Measurements from ENCODE around the gene TASP1. TPM values are rescaled to one million over a fixed set of nuclear protein-coding genes. Genes with fewer than 3 reads are reported as not detected.
"Not testable (repeated sequence)": the region's sequence is repeated elsewhere in the genome, so short reads cannot be mapped to it uniquely, and the experiment has no call there.

The TASP1 gene
- total and polyA plus RNA-seq, 5 donors = 2.7 to 9.7 (median 8.1) TPM

DNA sequence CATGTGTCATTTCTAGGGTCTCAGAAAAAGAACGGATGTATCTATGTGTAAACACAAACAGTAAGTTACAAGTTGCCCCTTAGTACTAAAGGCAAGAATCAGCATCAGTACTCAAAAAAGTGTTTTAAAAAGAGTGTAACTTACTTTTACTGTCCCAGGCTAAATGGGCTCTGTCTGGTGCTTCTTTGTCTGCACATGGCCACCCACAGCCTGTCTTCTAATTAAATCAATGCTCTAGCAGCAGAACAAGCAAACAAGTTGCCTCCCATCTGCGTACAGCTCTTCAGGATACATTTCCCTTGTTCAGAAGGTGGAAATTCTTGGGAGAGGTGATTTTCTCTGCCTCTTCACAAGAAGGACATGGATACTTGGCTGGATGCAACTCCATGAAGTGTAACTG, 22.0 kb downstream of the TASP1 start:
- ATAC-seq; H3K27me3 ChIP-seq (ENCODE audit: control insufficient read depth, insufficient read depth); intact Hi-C loops (cut with DNase I); H3K4me1 ChIP-seq (ENCODE audit: control insufficient read depth, insufficient read depth, low read length); H3K27ac ChIP-seq (ENCODE audit: low read length); H3K4me3 ChIP-seq (ENCODE audit: low read length); DNase-seq; H3K9me3 ChIP-seq (ENCODE audit: control insufficient read depth, low read length): not testable (repeated sequence)
- 87% methylated on average over 2 of the region's 2 CpGs for WGBS

DNA sequence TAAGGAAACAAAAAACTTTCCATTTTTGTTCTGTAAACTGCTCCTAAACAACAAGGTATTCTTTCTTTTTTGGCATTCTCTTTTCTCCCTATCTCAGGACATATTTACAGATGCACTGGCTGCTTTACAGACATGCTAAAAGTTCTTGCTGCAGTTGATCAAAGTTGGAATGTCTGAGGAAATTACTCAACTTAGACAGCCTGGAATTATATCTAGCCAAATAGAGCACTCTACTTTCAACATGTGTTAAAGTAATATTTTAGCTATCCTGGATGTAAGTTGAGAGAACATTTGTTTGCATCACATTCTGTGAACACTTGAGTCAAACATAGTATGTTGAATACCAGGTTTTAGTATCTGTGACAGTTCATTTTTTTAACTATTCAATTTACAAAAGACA, 24.8 kb downstream of the TASP1 start:
- Histone ChIP-seq H3K4me1 (ENCODE audit: control insufficient read depth, insufficient read depth, low read length) (no peaks in the 10 kb centered on the region), H3K27me3 (ENCODE audit: control insufficient read depth, insufficient read depth) (no peaks in the 10 kb centered on the region), H3K9me3 (ENCODE audit: control insufficient read depth, low read length) (no peaks in the 10 kb centered on the region), H3K4me3 (ENCODE audit: low read length) (no peak overlapping the region), H3K27ac (ENCODE audit: low read length) (no peak overlapping the region)
- DNase-seq = no peak
- intact Hi-C loops (cut with DNase I) = no loop called here
- no peak for ATAC-seq

DNA sequence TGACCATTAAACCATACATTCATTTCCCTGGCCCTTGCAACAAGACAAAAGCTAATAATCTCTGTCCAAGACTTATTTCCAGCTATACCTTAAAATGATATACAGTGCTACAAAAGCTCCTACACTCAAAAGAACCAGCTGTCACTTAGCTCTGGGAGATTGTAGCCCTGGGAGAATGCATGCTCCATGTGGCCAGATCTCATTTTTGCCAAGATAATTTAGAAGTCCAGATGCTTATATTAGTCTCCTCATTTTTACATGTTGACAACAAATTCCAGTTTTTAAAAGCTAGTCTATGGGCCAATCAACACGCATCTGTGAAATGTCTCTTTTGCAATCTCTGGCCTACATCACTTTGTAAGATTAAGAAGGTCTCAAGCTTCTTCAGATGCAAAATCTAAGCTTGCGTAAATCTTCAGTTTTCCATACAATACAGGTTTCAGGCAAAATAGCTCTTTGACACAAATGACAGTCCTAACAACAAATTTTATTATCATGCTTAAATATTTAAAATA, 27.1 kb downstream of the TASP1 start:
- no peak for ATAC-seq
- no peaks in the 10 kb centered on the region for H3K4me1 ChIP-seq (ENCODE audit: control insufficient read depth, insufficient read depth, low read length)
- no peak for DNase-seq
- H3K4me3 ChIP-seq (ENCODE audit: low read length) = no peak overlapping the region
- H3K27ac ChIP-seq (ENCODE audit: low read length) = no peak overlapping the region
- WGBS = 96% methylated on average over 2 of the region's 2 CpGs
- H3K27me3 ChIP-seq (ENCODE audit: control insufficient read depth, insufficient read depth) = no peaks in the 10 kb centered on the region
- H3K9me3 ChIP-seq (ENCODE audit: control insufficient read depth, low read length) = no peaks in the 10 kb centered on the region
- intact Hi-C loops (cut with DNase I) = no loop called here

DNA sequence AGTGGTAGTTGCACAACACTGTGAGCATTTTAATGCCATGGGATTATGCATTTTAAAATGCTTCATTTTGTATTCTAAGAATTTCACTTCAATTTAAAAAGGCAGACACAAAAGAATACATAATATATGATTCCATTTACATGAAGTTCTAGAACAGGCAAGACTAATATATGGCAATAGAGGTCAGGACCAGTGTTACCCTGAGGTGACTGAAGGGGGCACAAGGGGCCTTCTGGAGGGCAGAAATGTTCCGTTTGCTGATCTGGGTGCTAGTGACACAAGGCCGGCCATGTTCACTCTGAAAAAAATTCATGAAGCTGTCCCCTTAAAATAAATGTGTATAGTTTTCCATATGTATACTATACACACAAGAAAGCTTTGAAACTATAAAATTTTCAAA, 28.5 kb downstream of the TASP1 start:
- intact Hi-C loops (cut with DNase I) = no loop called here
- ATAC-seq = no peak
- WGBS = 73% methylated on average over 2 of the region's 2 CpGs

DNA sequence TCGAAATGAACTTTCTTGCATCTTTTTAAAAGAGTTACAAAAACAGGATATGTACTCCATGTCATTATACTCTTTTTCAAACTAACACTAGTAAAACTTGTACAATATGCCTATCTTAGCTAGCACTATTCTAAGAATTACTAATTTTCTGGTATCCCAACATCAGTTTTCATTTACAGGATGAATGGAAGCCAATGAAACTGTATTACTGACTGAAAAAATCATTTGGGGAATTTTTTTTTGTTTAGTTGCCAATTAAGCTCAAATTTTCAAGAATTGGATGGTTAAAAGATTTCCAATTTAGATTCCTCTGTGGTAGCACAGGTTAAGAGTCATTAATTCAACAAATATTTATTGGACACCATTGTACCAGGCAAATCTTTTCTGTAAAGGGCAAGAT, 30.7 kb downstream of the TASP1 start:
- no peak overlapping the region for H3K27ac ChIP-seq (ENCODE audit: low read length)
- intact Hi-C loops (cut with DNase I) = no loop called here
- DNase-seq = no peak
- H3K4me3 ChIP-seq (ENCODE audit: low read length) = no peak overlapping the region
- WGBS = 96% methylated on average over 1 of the region's 1 CpG
- ATAC-seq = no peak
- H3K4me1 ChIP-seq (ENCODE audit: control insufficient read depth, insufficient read depth, low read length) = no peaks in the 10 kb centered on the region
- no peaks in the 10 kb centered on the region for H3K9me3 ChIP-seq (ENCODE audit: control insufficient read depth, low read length)
- H3K27me3 ChIP-seq (ENCODE audit: control insufficient read depth, insufficient read depth) = no peaks in the 10 kb centered on the region

More for the DNA sequence above, 28.5 kb downstream of the TASP1 start:
- Histone ChIP-seq H3K27ac (ENCODE audit: low read length) (no peak overlapping the region), H3K27me3 (ENCODE audit: control insufficient read depth, insufficient read depth) (no peaks in the 10 kb centered on the region), H3K4me3 (ENCODE audit: low read length) (no peak overlapping the region), H3K4me1 (ENCODE audit: control insufficient read depth, insufficient read depth, low read length) (no peaks in the 10 kb centered on the region), H3K9me3 (ENCODE audit: control insufficient read depth, low read length) (no peaks in the 10 kb centered on the region)
- DNase-seq = no peak

DNA sequence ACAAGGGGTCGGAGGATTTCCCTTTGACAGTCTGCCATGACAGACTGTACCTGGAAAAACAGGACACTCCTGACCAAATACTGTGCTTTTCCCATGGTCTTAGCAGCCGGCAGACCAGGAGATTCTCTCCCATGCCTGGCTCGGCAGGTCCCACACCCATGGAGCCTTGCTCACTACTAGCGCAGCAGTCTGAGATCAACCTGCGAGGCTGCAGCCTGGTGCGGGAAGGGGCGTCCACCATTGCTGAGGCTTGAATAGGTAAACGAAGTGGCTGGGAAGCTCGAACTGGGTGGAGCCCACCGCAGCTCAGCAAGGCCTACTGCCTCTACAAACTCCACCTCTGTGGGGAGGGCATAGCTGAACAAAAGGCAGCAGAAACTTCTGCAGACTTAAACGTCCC, 45.3 kb downstream of the TASP1 start:
- H3K4me1 ChIP-seq (ENCODE audit: control insufficient read depth, insufficient read depth, low read length); H3K27me3 ChIP-seq (ENCODE audit: control insufficient read depth, insufficient read depth); intact Hi-C loops (cut with DNase I); H3K4me3 ChIP-seq (ENCODE audit: low read length); H3K9me3 ChIP-seq (ENCODE audit: control insufficient read depth, low read length); ATAC-seq; H3K27ac ChIP-seq (ENCODE audit: low read length): not testable (repeated sequence)
- 91% methylated on average over 11 of the region's 11 CpGs for WGBS
- DNase-seq = peak in 1 of 3 donors; percentile 17

DNA sequence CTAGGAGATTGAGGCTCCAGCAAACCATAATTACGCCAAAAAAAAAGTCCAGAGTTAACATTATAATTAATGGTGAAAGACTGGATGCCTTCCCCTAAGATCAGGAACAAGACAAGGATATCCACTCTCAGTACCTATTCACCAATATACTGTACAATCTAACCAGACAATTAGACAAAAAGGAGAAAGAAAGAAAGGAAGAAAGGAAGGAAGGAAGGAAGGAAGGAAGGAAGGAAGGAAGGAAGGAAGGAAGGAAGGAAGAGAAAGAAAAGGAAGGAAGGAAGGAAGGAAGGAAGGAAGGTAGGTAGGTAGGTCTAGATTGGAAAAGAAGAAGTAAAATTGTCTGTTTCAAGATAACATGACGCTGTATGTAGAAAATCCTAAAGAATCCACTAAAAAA, 50.7 kb downstream of the TASP1 start:
- no peaks in the 10 kb centered on the region for H3K27me3 ChIP-seq (ENCODE audit: control insufficient read depth, insufficient read depth)
- 94% methylated on average over 2 of the region's 2 CpGs for WGBS
- H3K4me1 ChIP-seq (ENCODE audit: control insufficient read depth, insufficient read depth, low read length) = no peaks in the 10 kb centered on the region
- H3K9me3 ChIP-seq (ENCODE audit: control insufficient read depth, low read length) = no peaks in the 10 kb centered on the region
- H3K4me3 ChIP-seq (ENCODE audit: low read length) = no peak overlapping the region
- ATAC-seq (no peak), DNase-seq (no peak)
- intact Hi-C loops (cut with DNase I) = no loop called here
- no peak overlapping the region for H3K27ac ChIP-seq (ENCODE audit: low read length)

DNA sequence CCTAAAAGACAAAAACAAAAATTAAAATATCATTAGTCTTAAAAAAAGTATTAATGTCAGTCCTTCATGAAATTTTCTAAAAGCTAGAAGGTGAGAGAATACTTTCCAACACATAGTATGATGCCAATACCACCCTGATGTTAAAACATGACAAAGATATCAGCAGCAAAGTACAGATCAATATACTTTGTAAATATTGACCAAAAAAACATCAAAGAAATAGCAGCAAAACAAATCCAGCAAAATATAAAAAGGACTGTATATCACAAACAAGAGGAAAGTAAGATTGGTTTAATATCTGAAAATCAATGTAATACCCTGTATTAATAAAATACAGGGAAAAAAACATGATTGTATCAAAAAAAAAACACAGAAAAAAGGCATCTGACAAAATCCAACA, 51.4 kb downstream of the TASP1 start:
- no peaks in the 10 kb centered on the region for H3K4me1 ChIP-seq (ENCODE audit: control insufficient read depth, insufficient read depth, low read length)
- H3K4me3 ChIP-seq (ENCODE audit: low read length) = no peak overlapping the region
- no peak overlapping the region for H3K27ac ChIP-seq (ENCODE audit: low read length)
- ATAC-seq (no peak), DNase-seq (no peak)
- H3K27me3 ChIP-seq (ENCODE audit: control insufficient read depth, insufficient read depth) = no peaks in the 10 kb centered on the region
- intact Hi-C loops (cut with DNase I) = no loop called here
- no peaks in the 10 kb centered on the region for H3K9me3 ChIP-seq (ENCODE audit: control insufficient read depth, low read length)

DNA sequence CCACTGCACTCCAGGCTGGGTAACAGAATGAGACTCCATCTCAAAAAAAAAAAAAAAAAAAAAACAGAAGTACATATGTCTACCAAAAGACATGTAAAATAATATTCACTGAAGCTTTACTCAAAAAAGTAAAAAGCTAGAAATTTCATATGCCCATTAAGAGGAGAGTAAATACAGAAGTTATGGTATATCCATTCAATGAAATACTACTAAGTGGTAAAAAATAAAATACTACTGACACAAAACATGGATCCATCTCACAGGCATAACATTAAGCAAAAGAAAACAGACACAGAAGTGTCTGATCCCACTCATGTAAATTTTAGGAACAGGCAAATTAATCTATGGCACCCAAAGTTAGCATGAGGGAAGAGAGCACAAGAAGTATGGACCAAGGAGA, 52.6 kb downstream of the TASP1 start:
- ATAC-seq (no peak), DNase-seq (no peak)
- Histone ChIP-seq H3K27me3 (ENCODE audit: control insufficient read depth, insufficient read depth) (no peaks in the 10 kb centered on the region), H3K27ac (ENCODE audit: low read length) (no peak overlapping the region), H3K4me1 (ENCODE audit: control insufficient read depth, insufficient read depth, low read length) (no peaks in the 10 kb centered on the region), H3K4me3 (ENCODE audit: low read length) (no peak overlapping the region), H3K9me3 (ENCODE audit: control insufficient read depth, low read length) (no peaks in the 10 kb centered on the region)
- intact Hi-C loops (cut with DNase I) = no loop called here

DNA sequence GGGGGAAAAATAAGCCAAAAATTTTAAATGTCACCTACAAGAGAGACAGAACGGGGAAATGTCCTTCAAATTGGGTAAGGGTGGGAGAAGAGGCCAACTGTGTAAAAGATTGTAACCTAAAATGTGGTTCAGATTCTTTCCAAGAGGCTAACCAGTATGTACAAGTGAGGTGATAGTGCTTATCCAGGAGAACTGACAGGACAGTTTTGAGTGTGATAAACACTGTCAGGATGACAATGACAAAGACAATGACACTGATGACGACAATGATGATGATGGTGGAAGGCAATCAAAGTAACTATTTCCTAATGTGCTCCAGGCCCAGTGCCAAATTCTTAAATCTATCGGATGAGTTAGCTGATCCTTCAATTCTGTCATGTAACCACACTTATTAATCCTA, 57.3 kb downstream of the TASP1 start:
- no peak for DNase-seq
- Histone ChIP-seq H3K4me3 (ENCODE audit: low read length) (no peak overlapping the region), H3K4me1 (ENCODE audit: control insufficient read depth, insufficient read depth, low read length) (no peaks in the 10 kb centered on the region), H3K9me3 (ENCODE audit: control insufficient read depth, low read length) (no peaks in the 10 kb centered on the region), H3K27ac (ENCODE audit: low read length) (no peak overlapping the region), H3K27me3 (ENCODE audit: control insufficient read depth, insufficient read depth) (no peaks in the 10 kb centered on the region)
- intact Hi-C loops (cut with DNase I) = no loop called here
- 63% methylated on average over 3 of the region's 3 CpGs for WGBS
- ATAC-seq = peak; percentile 41 to 81

DNA sequence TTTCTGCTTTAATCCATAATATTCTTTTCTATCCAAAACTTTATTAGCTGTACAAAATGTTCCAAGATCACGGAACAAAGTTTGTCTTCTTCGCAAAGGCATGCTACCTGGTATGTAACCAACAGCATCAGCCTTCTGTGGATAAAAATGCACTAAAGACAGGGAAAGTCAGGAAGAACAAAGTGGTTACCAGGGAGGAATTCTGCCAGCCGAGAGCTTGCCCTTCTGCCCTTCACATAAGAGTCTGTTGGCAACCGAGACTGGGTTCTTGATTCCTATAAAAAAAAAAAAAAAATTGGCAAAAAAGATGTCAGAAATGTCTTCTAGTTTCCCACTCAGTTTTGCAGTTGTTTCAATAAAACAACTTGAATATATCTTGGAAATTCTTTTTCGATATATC, 58.0 kb downstream of the TASP1 start:
- H3K4me3 ChIP-seq (ENCODE audit: low read length) = no peak overlapping the region
- 84% methylated on average over 5 of the region's 5 CpGs for WGBS
- no peak for ATAC-seq

DNA sequence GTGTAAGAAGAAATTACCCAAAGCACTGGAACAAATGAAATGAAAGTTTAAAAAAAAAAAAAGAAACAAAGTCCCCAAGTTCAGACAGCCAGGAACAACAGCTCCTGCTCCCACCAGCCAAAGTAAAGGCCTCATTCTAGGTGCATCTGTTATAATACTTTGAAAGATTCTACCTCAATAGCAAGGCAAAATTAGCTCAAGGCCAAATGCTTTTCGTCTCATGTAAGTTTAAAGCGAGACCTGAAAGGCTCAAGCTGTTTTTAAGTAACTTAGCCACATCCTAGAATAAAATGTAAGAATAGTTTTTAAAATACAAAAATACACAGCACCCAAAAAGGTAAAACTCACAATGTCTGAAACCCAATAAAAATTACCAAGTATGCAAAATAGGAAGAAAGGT, 64.7 kb downstream of the TASP1 start:
- H3K27ac ChIP-seq (ENCODE audit: low read length) = no peak overlapping the region
- H3K4me3 ChIP-seq (ENCODE audit: low read length) = no peak overlapping the region
- ATAC-seq = no peak
- H3K4me1 ChIP-seq (ENCODE audit: control insufficient read depth, insufficient read depth, low read length) = no peaks in the 10 kb centered on the region
- no peaks in the 10 kb centered on the region for H3K27me3 ChIP-seq (ENCODE audit: control insufficient read depth, insufficient read depth)
- WGBS = 99% methylated on average over 2 of the region's 2 CpGs
- DNase-seq = no peak
- intact Hi-C loops (cut with DNase I) = no loop called here
- no peaks in the 10 kb centered on the region for H3K9me3 ChIP-seq (ENCODE audit: control insufficient read depth, low read length)

More for the DNA sequence above, 58.0 kb downstream of the TASP1 start:
- H3K27ac ChIP-seq (ENCODE audit: low read length) = no peak overlapping the region
- no peaks in the 10 kb centered on the region for H3K9me3 ChIP-seq (ENCODE audit: control insufficient read depth, low read length)
- no peaks in the 10 kb centered on the region for H3K27me3 ChIP-seq (ENCODE audit: control insufficient read depth, insufficient read depth)
- intact Hi-C loops (cut with DNase I) = no loop called here
- no peaks in the 10 kb centered on the region for H3K4me1 ChIP-seq (ENCODE audit: control insufficient read depth, insufficient read depth, low read length)
- DNase-seq = no peak
